Stimulated activated CD8-positive, alpha-beta memory T cell treated with anti-CD3 and anti-CD28 coated beads, Interleukin-2, amount 100 ng/mL, for 48 hours (primary cell): Measurements from ENCODE around the gene HOXB9.
A peak's percentile ranks its signal among the peaks of the same experiment; 100 is the strongest.

Source experiments
- DNase-seq, 2 donors: peaks; one replicate each; pipeline ENCODE4 v3.0.0-alpha.2; 2020; ENCODE audit warnings: low read depth in 2 of 2

HOXB9 gene

DNA sequence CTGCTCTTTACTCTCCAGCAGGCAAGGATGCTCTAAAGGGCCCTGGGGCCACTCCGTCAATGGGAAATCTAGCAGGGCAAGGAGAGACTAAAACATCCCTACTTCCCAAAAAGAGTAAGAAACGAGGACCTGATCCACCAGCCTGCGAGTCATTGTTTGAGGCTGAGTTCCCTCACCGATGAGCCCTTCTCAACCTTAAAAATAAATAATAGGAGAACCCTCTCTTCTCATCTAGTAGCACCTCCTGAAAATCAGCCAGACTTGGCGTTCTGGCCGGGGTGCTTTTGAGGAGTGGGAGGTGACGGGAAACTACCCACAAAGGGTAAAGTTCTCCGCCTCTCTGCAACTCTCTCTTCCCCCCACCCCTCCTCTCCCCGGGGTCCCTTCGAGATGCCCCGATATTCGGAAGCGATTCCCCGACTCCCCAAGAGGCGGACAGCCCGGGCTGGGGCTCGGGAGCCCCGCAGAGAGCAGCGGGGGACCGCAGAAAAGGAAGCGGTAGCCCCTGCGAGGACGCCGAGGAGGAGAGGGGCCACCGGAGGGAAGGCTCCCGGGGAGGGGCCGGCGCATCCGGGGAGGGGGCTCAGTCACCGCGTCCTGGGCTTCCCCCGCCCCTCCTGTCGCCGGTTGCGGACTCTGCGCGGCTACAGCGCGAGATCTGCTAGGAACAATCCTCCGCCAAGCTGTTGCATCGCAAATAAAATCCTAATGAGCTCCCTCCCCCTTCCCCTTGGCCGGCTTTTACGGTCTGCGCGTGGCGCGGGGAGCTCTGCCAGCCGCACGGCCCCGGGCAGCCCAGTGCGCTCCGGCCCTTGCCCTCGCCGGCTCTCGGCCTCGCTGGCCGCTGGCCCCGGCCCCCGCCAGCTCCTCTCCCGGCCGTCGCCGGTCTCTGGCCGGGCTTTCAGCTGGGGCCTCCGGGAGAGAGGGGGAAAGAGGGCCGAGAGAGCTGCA lies 1.3 kb downstream of the HOXB9 start:
- no peak for DNase-seq

DNA sequence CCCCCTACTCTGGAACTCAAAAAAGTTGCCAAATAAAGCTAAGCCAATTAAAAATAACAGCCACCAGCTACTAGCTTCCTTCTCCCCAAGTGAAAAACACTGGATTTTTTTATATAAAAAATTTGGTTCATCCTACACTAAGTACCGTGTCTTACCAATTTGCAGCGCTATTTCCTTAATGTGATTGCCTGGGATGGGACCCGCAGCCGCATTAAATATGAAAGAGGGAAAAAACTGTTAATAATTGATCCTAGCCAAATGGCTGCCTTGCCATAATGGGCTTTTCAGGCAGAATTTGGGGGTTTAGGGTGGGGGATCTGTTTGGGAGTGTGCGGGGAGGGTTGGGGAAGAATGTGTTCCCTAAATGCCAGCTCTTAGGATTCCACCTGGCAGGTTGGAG lies 2.0 kb downstream of the HOXB9 start:
- DNase-seq, result no peak

DNA sequence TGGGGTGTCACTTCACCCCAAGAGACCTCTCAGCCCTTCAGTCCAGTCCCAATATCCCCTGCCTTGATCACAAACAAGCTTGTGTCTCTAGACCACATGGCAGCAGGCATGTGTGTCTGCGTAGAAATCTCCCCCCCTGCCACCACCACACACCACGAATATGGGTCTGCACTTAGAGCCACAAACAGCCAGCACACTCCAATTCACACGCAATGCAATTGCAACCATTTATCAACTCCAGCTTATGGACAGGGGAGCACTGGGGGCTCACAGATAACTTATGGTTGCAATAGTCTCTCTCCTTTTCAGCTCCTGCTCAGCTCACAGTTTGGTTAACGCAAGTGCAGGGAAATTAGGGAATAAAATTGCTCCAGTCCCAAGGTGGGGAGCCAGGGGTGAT lies 2.6 kb downstream of the HOXB9 start:
- no peak for DNase-seq

DNA sequence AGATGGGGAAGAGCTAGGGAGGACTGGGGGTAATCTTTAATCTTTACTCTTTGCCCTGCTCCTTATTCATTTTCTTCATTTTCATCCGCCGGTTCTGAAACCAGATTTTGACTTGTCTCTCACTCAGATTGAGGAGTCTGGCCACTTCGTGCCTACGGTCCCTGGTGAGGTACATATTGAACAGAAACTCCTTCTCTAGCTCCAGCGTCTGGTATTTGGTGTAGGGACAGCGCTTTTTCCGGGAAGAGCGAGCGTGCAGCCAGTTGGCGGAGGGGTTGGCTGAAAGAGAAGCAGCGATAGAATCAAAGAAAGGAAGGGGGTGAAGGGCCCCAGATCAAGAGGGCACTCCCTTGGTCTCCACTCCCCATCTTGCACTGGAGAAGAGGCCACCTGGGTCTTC lies 3.3 kb downstream of the HOXB9 start:
- DNase-seq, result no peak

DNA sequence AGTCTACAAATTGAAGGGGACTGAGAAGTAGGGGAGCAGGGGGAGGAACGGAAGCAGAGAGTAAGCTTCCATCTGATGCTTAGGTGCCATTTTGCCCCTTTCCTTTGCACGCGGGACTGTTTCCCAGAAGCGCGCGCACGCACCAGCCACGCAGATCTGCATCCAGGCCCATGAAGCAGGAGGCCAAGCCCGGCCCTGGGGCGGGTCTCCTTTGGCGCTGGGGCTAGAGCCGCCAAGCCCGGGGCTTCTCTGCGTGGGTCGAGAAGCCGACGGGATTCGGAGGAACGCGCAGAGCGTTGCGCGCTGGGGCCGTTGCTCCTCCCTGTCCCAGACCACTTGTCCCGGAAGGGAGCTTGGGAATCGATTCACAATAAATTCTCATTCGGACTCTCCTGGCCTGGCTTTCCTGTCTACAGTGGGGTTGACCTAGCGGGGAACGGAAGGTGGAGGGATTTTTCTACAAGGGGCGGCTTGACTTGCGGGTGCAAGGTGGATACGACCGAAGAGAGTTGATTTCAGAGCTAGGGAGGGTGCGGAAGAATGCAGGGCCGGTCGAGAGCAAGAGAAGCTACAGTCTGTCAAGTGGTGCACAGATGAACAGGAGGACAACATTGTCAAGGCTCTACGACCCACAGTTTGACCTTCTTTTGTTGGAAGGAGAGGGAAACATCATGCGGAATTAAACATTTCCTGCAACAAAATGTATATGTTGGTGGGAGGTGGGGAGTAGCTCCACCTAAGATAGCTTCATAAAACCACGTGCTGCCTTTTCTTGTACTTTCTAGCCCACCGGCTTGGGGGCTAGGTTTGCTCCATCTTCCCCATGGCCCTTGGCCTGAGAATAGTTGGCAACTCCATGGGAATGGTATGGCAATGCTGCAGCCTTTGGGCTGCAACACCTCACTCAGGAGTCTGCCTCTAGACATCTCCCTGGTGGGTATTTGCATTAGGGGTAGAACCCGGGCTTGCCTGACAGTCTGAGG lies 4.5 kb downstream of the HOXB9 start:
- no peak for DNase-seq

DNA sequence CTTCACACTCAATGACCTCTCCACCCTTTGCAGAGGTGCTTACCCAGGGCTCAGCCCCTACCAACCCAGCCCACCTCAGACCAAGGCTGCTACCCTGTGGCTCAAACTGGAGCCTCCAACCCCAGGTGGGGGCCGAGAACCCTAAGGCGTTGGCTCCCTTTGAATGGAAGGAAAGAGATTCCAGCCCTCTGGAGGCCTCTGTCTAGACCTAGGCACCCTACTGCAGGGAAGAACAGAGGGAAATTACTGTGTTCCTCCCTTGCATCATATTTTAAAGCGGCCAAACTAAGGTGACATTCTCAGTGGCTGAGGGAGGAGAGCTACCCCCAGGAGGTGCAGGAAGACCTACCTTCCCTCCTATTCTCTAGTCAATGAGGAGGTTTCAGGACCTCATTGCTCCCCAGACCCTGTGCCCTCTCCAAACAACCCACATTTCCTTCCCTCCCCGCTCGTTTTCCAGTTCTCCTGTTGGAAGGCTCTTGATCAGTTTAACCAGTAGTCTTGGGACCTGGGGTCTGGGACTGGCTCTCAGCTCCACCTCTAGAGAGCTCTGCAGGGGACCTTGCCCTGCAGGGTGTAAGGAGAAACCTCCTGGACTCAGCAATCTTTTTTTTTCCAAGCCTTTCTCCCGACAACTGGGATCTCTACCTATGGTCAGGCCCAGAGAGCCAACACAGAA lies 5.6 kb downstream of the HOXB9 start:
- no peak for DNase-seq

DNA sequence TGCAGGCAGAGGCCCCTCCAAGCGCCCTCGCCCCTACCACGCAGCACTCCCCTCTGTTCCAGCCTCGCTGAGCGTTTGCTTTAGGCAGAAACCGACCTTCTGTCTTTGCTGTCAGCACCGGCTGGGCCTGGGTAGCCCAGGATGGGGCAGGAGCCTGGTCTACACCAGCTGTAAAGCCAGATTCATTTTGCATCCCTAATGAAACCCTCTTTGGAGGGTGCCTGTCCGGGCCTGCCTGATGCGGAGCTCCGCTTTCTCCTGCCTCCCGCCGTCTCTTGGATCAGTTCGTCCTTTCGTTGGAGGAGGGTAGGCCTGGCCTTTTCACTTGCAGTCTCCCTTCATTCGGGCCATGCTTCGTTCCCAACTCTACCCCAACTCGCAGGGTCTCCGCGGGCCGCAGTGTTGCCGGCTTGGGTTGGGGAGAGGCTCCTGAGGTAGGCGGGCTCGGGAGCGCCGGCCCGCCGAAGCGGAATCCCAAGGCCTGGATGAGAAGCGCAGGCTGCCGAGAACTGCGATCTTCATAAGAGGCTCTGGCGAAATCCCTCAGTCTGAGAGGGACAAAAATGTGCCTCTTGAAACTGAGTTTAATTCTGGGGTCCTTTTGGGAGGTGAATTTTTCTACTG lies 6.2 kb downstream of the HOXB9 start:
- no peak for DNase-seq

DNA sequence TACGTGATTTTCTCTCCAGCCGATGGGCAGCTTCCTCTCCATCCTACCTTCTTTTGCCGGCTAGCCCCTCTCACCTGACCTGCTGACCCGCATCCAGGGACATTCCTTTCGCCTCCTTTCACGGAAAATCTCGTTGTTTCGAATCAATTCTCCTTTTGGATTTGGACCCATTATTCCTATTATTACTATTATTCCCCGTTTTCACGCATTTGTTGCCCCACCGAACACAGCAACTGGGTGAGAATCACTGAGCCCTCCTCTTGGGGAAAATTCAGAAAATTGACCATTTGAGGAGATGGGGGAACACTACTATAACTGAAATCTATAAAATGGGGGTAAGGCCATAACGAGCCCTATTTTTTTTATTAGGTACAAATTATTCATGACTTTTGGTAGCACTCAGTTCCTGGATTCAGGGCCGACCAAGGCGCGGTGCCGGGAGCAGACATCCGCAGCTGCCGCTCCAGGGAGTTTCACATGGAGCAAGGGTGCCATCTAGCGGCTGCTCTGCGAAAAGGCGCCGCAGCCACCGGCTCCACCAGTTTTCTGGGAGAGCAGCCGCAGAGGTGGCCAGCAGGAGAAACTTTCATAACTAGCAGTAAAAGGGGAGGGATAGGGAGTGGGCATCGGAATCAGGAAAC lies 7.8 kb downstream of the HOXB9 start:
- peak; percentile 68 to 75 for DNase-seq

DNA sequence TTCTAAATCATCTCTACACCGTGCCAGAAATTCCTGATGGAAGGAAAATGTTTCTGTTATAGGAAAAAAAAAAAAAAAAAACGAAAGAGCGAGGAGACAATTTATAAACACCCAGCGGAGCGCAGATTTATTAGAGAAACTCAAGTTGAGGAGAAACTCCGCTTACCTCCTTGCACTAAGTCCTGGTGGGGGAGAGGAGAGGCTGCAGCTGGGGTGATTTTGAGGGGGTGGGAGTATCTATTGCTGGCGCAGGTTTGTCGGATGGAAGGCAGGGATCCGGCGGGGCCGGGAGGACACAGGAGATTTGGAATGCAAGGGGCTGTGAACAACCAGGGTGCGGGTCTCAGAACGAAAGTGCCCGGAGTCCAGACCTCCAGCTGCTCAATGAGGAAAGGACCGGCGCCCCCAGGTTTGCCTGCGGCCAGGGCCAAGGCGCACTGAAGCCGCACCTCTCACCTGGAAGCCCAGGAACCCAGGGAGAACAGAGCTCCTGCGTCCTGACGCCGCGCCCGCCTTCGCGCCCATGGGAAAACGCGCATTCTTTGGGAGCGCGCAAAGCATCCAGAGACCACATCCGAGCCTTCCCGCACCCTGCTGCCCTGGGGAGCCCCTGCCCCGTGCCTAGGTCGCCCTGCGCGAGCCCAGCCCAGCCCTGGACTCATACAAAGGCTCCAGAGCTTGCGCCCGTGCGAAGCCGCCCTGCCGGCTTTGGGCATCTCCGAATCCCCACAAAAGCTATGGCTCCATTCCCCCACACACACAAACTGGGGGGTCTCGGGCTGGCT lies 8.5 kb downstream of the HOXB9 start:
- no peak for DNase-seq

DNA sequence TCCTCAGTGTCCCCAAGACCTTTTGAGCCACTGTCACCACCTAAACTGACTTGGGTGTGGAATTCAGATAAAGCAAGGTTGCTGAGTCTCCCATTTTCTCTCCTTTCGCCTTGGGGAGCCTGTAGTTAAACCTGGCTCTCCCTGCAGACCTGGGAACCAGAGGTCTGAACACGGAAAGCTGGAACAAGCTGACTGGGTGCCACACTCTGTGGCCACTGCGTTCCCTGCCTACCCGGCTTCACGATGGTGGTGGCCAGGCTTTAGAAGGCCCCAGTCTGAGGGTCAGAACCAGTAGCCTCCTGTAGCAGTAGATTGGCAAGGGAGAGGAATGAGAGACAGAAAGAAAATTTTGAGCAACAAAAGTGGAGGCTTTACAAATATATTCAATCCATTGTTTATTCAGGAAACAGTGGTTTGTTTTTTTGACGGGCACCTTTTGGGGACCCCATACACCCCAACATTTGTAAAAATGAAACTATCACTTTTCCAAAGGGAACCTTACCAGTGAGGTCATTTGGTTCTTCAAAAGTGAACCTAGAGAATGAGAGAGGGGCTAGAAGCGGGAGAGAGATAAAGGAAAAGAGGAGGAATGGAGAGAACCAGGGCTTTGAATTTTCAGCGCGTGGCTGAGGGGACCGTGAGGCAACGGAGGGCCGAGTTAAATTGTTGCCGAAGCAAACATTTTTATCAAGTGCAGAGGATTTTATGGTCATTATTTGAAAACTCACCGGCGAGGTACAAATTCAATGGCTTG lies 9.3 kb downstream of the HOXB9 start:
- DNase-seq, result no peak

DNA sequence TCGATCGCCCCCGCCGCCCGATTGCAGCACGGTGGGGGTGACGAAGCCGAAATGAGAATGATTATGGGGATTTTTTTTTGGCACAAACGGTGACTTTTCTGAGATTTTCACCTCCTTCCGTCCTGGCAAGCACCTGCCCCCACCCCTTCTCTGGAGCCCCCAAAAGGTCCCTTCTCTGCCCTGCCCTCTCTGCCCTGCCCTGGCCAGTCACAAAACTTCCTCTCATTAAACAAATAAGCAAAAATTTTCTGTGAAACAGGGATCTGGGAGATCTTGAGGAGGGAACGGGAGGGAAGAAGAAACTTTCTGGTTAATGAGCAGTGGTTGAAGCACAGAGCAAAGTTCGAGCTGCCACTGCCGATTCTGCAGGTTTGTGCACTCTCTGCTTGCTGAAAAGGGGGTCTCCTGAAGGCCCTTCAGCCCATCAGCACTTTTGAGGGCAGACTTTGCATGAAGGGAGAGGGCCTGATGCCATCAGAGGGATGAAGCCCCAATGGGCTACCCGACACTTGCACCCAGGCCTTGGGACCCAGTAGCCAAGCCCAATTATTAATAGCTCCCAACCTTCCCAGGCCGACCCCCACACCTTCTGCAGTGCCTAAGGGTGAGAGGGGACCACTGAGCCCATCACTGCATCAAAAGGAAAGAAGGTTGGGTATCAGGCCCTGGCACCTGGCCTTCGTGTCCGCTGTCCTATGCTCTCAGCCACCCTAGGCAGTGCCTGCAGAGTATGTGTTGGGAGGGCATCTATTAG lies 10.0 kb downstream of the HOXB9 start:
- DNase-seq, result no peak

DNA sequence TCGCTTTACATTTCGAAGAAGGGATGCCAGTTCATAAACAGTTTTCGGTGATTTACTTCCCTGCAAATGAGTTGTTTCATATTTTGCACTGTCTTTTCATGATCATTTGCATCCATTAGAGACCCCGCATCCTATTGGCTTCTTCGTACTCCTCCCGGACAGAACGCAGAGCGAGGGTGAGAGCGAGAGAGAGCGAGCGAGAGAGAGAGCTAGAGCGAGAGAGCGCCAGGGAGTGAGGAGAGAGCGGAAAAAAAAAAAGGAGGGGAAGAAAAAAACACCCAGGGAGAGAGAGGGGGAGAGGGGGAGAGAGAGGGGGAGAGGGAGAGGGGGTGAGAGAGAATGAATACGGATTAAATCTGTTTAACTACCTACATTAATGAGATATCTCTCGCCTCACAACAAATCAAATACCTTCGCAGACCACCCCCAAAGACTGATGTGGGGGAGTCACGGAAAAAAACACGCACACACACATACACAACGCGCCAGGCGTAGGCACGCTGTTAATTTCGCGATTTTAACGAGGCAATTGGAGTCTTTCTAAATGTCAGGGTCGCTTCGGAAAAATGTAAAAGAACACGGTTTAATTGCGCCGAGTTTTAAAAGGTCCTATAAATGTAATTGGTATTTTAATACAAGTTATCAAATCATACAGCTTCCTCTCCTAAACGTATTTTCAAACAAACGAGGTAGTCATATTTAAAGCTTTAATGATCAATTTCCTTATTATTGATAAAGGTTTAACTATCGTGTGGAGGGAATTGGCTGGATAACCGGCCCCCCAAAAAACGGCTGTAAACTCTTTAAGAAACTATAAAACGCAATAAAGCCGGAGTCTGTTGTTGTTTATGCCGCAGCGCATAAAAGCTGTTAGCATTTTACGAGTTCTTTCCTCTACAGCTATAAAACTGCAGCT lies 10.9 kb downstream of the HOXB9 start, which contains the start of gene HOXB8:
Gene HOXB8, minus strand, starts transcription at position 246 of the 916 bp plus-strand sequence. CDS start 588 bp downstream, outside the sequence.
- DNase-seq, result no peak

DNA sequence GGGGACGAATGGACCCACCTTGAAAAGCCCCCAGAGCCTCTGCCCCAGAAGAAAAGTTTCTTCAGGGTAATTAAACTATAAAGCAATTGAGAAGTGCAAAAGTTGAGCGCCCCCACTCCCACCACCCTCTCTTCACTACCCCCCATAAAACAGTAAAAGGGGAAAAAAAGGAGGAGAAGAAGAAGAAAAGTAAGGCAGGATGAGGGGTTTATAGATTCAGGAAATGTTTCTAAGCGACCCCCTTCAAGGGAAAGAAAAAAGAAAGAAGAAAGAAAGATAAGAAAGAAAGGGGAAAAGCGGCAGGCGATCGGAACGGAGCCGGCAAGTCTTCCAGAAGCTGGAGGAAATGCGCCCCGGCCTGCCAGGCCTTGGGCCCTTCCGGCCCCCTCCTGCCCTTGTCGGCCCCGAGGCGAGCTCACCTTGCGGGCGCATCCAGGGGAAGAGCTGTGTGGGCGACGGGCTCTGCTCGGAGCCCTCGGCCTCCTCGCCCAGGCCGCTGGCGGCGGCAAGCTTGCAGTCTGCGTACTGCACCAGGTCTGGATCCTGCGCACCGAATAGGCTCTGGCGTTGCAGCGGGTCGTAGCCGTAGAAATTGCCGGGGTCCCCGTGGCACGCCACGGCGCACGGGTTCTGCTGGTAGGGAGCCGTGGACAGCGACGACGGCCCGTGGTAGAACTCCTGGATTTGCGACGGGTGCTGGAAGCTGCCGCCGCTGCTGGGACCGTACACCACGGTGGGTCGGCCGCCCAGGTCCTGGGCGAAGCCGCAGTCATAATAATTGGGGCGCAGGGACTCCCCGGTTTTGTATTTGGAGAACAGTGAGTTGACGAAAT lies 12.1 kb downstream of the HOXB9 start:
- no peak for DNase-seq

DNA sequence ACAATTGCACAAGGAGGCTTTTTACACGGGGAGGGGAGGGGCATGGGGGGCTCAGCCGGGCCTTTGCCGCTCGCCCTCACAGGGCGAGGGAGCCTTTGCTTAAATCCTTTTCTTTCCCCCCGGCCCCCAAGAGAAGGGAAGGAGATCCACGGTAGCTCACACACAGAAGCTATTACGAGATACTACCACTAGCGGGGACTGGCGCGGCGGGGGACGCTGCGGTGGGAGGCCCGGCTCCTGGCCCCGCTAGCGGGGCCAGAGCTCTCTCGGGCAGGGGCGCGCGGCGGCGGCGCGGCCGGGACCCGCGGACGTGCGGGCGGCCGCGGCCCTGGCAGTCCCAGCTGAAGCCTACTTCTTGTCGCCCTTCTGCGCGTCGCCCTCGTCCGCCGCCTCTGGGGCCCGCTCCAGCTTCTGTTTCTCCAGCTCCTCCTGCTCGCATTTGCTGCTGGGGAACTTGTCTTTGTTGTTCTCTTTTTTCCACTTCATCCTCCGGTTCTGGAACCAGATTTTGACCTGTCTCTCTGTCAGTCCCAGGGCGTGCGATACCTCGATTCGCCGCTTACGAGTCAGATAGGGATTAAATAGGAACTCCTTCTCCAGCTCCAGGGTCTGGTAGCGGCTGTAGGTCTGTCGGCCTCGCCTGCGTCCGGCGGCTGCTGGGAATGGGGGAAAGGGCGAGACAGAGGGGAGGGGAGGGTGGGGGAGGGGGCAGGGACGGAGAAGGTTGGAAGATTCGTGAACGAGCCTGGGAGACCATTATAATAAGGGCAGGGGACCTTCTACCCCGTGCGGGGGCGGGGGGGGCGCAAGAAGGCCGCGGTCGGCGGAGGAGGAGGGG lies 13.1 kb downstream of the HOXB9 start:
- DNase-seq, result no peak

DNA sequence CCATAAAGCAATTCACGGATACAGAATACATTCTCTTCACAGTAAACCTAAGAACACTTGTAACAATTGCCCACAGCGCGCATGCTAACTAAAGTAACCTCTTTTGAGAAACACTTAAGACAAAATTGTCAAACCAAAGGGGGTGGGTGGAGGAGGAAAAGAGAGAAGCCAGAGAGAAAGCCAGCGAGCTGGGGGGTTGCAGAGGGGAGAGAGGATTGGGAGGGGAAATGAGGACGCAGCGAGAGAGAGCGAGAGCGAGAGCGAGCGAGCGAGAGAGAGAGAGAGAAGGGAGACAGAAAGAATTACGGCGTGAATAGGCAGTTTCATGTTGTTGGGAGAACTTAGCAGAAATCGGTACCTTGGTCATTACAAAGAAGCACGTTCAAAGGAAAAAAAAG lies 13.7 kb downstream of the HOXB9 start:
- no peak for DNase-seq
